Suprapubic skin (tissue), 4 donors: ENCODE data around the gene BMP8B. TPM values are rescaled to one million over a fixed set of nuclear protein-coding genes. Genes with fewer than 3 reads are reported as not detected.
A peak's percentile ranks its signal among the peaks of the same experiment; 100 is the strongest.
"Not testable (repeated sequence)": the region's sequence is repeated elsewhere in the genome, so short reads cannot be mapped to it uniquely, and the experiment has no call there.

ENCODE experiments used
- DNase-seq, 2 donors: peaks; one replicate each; pipeline ENCODE4 v3.0.0-alpha.2; 2019; ENCODE audit warnings: low spot score in 2 of 2
- H3K27ac ChIP-seq: fragments of 200-600 bp; sonication (generic); one replicate; pipeline ENCODE4 v1.5.1; 2019
- H3K27me3 ChIP-seq: fragments of 200-600 bp; sonication (generic); one replicate; pipeline ENCODE4 v1.5.1; 2019
- H3K36me3 ChIP-seq: fragments of 200-600 bp; sonication (generic); one replicate; pipeline ENCODE4 v1.5.1; 2019
- H3K4me1 ChIP-seq: fragments of 200-600 bp; sonication (generic); one replicate; pipeline ENCODE4 v1.5.1; 2019
- H3K4me3 ChIP-seq: fragments of 200-600 bp; sonication (generic); one replicate; pipeline ENCODE4 v1.5.1; 2019; ENCODE audit warnings: mild to moderate bottlenecking
- H3K9me3 ChIP-seq: fragments of 200-600 bp; sonication (generic); one replicate; pipeline ENCODE4 v1.5.1; 2019
- CTCF ChIP-seq, 2 donors: fragments of 200-600 bp in 1 of 2; fragments of 450-650 bp in 1 of 2; sonication (generic) in 1 of 2; IDR thresholded peaks; one replicate each; pipeline ENCODE4 v1.5.1; 2016 to 2019; ENCODE audit warnings: antibody characterized with exemption in 2 of 2, mild to moderate bottlenecking in 1 of 2, moderate library complexity in 1 of 2
- EP300 ChIP-seq: sonication (generic); formaldehyde crosslinking; IDR thresholded peaks from one replicate; pipeline ENCODE4 v1.6.1; 2017; ENCODE audit warnings: antibody characterized with exemption
- POLR2A ChIP-seq, 2 donors: fragments of 450-650 bp; IDR thresholded peaks; one replicate each; pipeline ENCODE4 v1.6.1; 2017; ENCODE audit warnings: antibody characterized with exemption in 2 of 2, mild to moderate bottlenecking in 2 of 2, moderate library complexity in 2 of 2
- POLR2AphosphoS5 ChIP-seq, 3 donors: sonication (generic); formaldehyde crosslinking; IDR thresholded peaks; one replicate each; pipeline ENCODE4 v1.6.1; 2017; ENCODE audit warnings: antibody characterized with exemption in 3 of 3
- WGBS: methylation state at CpG from one replicate; pipeline ENCODE4 v1.1.5; 2018; 5-methylcytosine and 5-hydroxymethylcytosine counted together
- total RNA-seq, 4 donors: library from RNA; depleted of rRNA; stranded (reverse); fragments of >200 nt; gene quantifications; one replicate each; pipeline ENCODE4 v1.1.0, GENCODE V29; 2016

Gene BMP8B
- total RNA-seq, 4 donors from 2014 or later, result 0.83 to 3.5 (median 2.1) TPM

GRCh38 chr1:39771022-39771532 lies 17.6 kb downstream of the BMP8B start, which contains the start of gene OXCT2:
Gene OXCT2, minus strand, starts transcription at chr1:39771348. Its CDS starts 93 bp downstream, at chr1:39771255.
- no CpG with 5 or more reads among the region's 57 CpGs for WGBS
- not testable (repeated sequence) for H3K27me3 ChIP-seq, H3K27ac ChIP-seq, H3K9me3 ChIP-seq, DNase-seq, H3K4me1 ChIP-seq, H3K36me3 ChIP-seq
- H3K4me3 ChIP-seq, result peak within 1 kb of the TSS; percentile 26

- H3K27me3 ChIP-seq, H3K27ac ChIP-seq, DNase-seq, H3K4me1 ChIP-seq, H3K36me3 ChIP-seq, H3K9me3 ChIP-seq: not testable (repeated sequence)
- H3K4me3 ChIP-seq, result peak overlapping the region; percentile 26
- 12% methylated on average over 17 of the region's 71 CpGs for WGBS
Measured at GRCh38 chr1:39770100-39771021, 18.3 kb downstream of the BMP8B start.

- DNase-seq, H3K4me3 ChIP-seq, H3K27ac ChIP-seq, H3K27me3 ChIP-seq, H3K4me1 ChIP-seq, H3K36me3 ChIP-seq, H3K9me3 ChIP-seq: not testable (repeated sequence)
- WGBS, result 53% methylated on average over 3 of the region's 19 CpGs
Measured at GRCh38 chr1:39769502-39769901, 19.2 kb downstream of the BMP8B start.

- not testable (repeated sequence) for H3K27ac ChIP-seq, H3K4me1 ChIP-seq, H3K9me3 ChIP-seq, DNase-seq, H3K4me3 ChIP-seq, H3K36me3 ChIP-seq, H3K27me3 ChIP-seq
- WGBS, result 71% methylated on average over 2 of the region's 5 CpGs
Measured at GRCh38 chr1:39766466-39766865, 22.2 kb downstream of the BMP8B start.

GRCh38 chr1:39764512-39764911 lies 24.2 kb downstream of the BMP8B start:
- not testable (repeated sequence) for H3K9me3 ChIP-seq, H3K4me1 ChIP-seq, H3K4me3 ChIP-seq, H3K27ac ChIP-seq, H3K27me3 ChIP-seq, DNase-seq
- WGBS, result no CpG with 5 or more reads among the region's 19 CpGs
- H3K36me3 ChIP-seq, result peaks cover 27% of the 10 kb centered on the region

- not testable (repeated sequence) for H3K4me3 ChIP-seq, H3K9me3 ChIP-seq, DNase-seq, H3K4me1 ChIP-seq, H3K27me3 ChIP-seq, H3K27ac ChIP-seq
- peaks cover 34% of the 10 kb centered on the region for H3K36me3 ChIP-seq
- WGBS, result 75% methylated on average over 15 of the region's 18 CpGs
Measured at GRCh38 chr1:39763619-39764374, 24.9 kb downstream of the BMP8B start.

GRCh38 chr1:39762550-39763540 lies 25.8 kb downstream of the BMP8B start:
- DNase-seq, result no peak
- H3K27me3 ChIP-seq, result no peaks in the 10 kb centered on the region
- peaks cover 44% of the 10 kb centered on the region for H3K36me3 ChIP-seq
- H3K9me3 ChIP-seq, result no peaks in the 10 kb centered on the region
- H3K4me1 ChIP-seq, result no peaks in the 10 kb centered on the region
- no peak overlapping the region for H3K27ac ChIP-seq
- no peak for TF ChIP-seq POLR2A (IDR thresholded peaks at IDR 0.05)
- no peak for TF ChIP-seq EP300
- no peak for TF ChIP-seq CTCF (IDR thresholded peaks at IDR 0.05)
- no peak for TF ChIP-seq POLR2AphosphoS5 (IDR thresholded peaks at IDR 0.05)
- 90% methylated on average over 18 of the region's 30 CpGs for WGBS
- H3K4me3 ChIP-seq, result no peak overlapping the region
